ENCODE results near the gene TBC1D21. TPM values are rescaled to one million over a fixed set of nuclear protein-coding genes. Genes with fewer than 3 reads are reported as not detected.

The TBC1D21 gene
- total RNA-seq, 2 experiments from 2014 or later, result not detected

DNA sequence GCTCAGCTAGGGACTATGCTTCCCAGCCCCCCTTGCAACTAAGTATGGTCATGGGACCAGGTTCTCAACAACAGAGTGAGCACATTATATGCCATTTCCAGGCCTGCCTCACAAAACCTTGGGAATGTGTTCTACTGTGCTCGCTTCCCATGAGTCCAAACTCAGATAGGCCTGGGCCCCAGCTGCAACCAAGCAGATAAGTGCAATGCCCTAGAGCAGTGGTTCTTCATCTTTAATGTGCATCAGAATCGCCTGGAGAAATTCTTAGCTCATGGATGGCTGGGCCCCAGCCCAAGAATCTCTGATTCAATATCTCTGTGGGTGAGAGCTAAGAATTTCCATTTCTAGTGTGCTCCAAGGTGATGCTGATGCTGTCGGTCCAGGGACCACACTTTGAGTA lies 27.5 kb upstream of the TBC1D21 start:
- intact Hi-C loops (cut with DNase I, micrococcal nuclease), result no loop called here
- H3K27me3 Mint-ChIP-seq, result peaks cover 26% of the 10 kb centered on the region
- H3K36me3 Mint-ChIP-seq (ENCODE audit: low read depth), result no peaks in the 10 kb centered on the region
- TF ChIP-seq, protein P1, sequence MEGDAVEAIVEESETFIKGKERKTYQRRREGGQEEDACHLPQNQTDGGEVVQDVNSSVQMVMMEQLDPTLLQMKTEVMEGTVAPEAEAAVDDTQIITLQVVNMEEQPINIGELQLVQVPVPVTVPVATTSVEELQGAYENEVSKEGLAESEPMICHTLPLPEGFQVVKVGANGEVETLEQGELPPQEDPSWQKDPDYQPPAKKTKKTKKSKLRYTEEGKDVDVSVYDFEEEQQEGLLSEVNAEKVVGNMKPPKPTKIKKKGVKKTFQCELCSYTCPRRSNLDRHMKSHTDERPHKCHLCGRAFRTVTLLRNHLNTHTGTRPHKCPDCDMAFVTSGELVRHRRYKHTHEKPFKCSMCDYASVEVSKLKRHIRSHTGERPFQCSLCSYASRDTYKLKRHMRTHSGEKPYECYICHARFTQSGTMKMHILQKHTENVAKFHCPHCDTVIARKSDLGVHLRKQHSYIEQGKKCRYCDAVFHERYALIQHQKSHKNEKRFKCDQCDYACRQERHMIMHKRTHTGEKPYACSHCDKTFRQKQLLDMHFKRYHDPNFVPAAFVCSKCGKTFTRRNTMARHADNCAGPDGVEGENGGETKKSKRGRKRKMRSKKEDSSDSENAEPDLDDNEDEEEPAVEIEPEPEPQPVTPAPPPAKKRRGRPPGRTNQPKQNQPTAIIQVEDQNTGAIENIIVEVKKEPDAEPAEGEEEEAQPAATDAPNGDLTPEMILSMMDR (IDR thresholded peaks at IDR 0.05), result no peak
- ATAC-seq (ENCODE audit: poor library complexity), result no peak
- peaks cover 16 to 21% of the 10 kb centered on the region in 2 experiments for H3K27me3 ChIP-seq (ENCODE audit: control insufficient read depth in 1 of 2, insufficient read depth in 2 of 2, low read length in 2 of 2)
- no peaks in the 10 kb centered on the region for H3K4me1 Mint-ChIP-seq (ENCODE audit: low read depth)
- POLR2A ChIA-PET, result no interaction called here
- DNase-seq, result no peak
- H3K27ac Mint-ChIP-seq, result no peak overlapping the region
- H3K4me3 ChIP-seq (ENCODE audit: low read length), result no peak overlapping the region
- H3K36me3 ChIP-seq (ENCODE audit: insufficient read depth, low read length), result no peaks in the 10 kb centered on the region
- H3K9me3 ChIP-seq (ENCODE audit: control insufficient read depth in 1 of 2, insufficient read depth in 1 of 2, low read length in 2 of 2), result no peaks in the 10 kb centered on the region
- CTCF ChIA-PET, result no interaction called here
- peaks cover 2% of the 10 kb centered on the region for H3K9me3 Mint-ChIP-seq
- H3K4me3 Mint-ChIP-seq, result no peak overlapping the region
- no peaks in the 10 kb centered on the region for H3K4me1 ChIP-seq (ENCODE audit: insufficient read depth, low read length)
- H3K27ac ChIP-seq (ENCODE audit: low read depth in 1 of 2, low read length in 2 of 2), result no peak overlapping the region

DNA sequence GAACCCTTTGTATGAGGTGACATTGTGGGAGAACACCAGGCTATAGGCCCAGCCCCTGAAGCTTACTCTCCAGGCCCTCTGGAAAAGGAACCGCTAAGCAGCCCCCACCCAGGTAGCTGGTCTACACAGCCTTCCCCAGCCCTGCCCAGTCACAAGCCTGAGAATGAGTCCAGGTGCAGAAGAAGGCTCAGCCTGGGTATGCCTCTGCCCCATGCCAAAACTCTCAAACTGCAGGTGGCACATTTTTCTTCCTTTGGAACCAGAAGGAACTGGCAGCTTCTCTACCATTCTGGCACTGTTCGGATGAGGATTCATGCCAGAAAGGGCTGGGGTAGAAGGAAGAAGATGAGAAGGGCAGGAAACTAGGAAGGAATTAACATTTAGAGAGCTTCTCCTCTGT lies 23.7 kb upstream of the TBC1D21 start:
- TF ChIP-seq, protein P1 (IDR thresholded peaks at IDR 0.05), result no peak
- no peak for ATAC-seq (ENCODE audit: poor library complexity)
- intact Hi-C loops (cut with DNase I, micrococcal nuclease), result no loop called here
- no peak for DNase-seq
- H3K36me3 ChIP-seq (ENCODE audit: insufficient read depth, low read length), result no peaks in the 10 kb centered on the region
- CTCF ChIA-PET, result no interaction called here
- no peak overlapping the region for H3K27ac ChIP-seq (ENCODE audit: low read depth in 1 of 2, low read length in 2 of 2)
- POLR2A ChIA-PET, result no interaction called here
- Mint-ChIP-seq H3K27ac (no peak overlapping the region), H3K9me3 (peaks cover 2% of the 10 kb centered on the region), H3K36me3 (ENCODE audit: low read depth) (no peaks in the 10 kb centered on the region), H3K27me3 (peaks cover 51% of the 10 kb centered on the region), H3K4me1 (ENCODE audit: low read depth) (no peaks in the 10 kb centered on the region), H3K4me3 (no peak overlapping the region)
- H3K4me1 ChIP-seq (ENCODE audit: insufficient read depth, low read length), result no peaks in the 10 kb centered on the region
- H3K9me3 ChIP-seq (ENCODE audit: control insufficient read depth in 1 of 2, insufficient read depth in 1 of 2, low read length in 2 of 2), result peaks cover 0 to 4% of the 10 kb centered on the region in 2 experiments
- no peak overlapping the region for H3K4me3 ChIP-seq (ENCODE audit: low read length)
- H3K27me3 ChIP-seq (ENCODE audit: control insufficient read depth in 1 of 2, insufficient read depth in 2 of 2, low read length in 2 of 2), result peaks cover 14 to 22% of the 10 kb centered on the region in 2 experiments

DNA sequence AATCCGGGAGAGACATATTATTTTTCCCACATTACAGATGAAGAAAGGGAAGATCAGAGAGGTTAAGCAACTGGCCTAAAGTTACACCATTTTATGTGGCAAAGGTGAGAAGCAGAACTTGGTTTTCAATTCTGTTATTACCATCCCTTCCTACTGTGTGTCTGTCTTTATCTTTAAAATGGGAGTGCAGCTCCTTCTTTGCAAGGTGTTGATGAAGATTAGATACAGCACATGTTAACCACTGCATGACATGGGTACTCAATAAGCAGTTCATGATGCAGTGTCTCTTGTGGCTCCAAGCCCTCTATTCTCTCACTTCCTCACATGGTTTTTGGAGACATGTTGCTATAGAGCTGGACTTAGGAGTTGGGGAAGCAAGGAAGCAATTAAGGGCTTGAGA lies 23.1 kb upstream of the TBC1D21 start:
- Histone ChIP-seq H3K9me3 (ENCODE audit: control insufficient read depth in 1 of 2, insufficient read depth in 1 of 2, low read length in 2 of 2) (peaks cover 0 to 4% of the 10 kb centered on the region in 2 experiments), H3K36me3 (ENCODE audit: insufficient read depth, low read length) (no peaks in the 10 kb centered on the region), H3K4me1 (ENCODE audit: insufficient read depth, low read length) (no peaks in the 10 kb centered on the region), H3K27me3 (ENCODE audit: control insufficient read depth in 1 of 2, insufficient read depth in 2 of 2, low read length in 2 of 2) (peaks cover 14 to 22% of the 10 kb centered on the region in 2 experiments), H3K27ac (ENCODE audit: low read depth in 1 of 2, low read length in 2 of 2) (no peak overlapping the region), H3K4me3 (ENCODE audit: low read length) (no peak overlapping the region)
- no peak for DNase-seq
- POLR2A ChIA-PET, result no interaction called here
- CTCF ChIA-PET, result no interaction called here
- peaks cover 2% of the 10 kb centered on the region for H3K9me3 Mint-ChIP-seq
- TF ChIP-seq, protein P1 (IDR thresholded peaks at IDR 0.05), result no peak
- H3K36me3 Mint-ChIP-seq (ENCODE audit: low read depth), result no peaks in the 10 kb centered on the region
- ATAC-seq (ENCODE audit: poor library complexity), result no peak
- intact Hi-C loops (cut with DNase I, micrococcal nuclease), result no loop called here
- H3K27me3 Mint-ChIP-seq, result peaks cover 55% of the 10 kb centered on the region
- no peak overlapping the region for H3K4me3 Mint-ChIP-seq
- H3K27ac Mint-ChIP-seq, result no peak overlapping the region
- H3K4me1 Mint-ChIP-seq (ENCODE audit: low read depth), result no peaks in the 10 kb centered on the region

Measured in CD4-positive, alpha-beta T cell (primary cell).